Renal cortical epithelial cell (primary cell): ENCODE results near the gene SMAD2. TPM values are rescaled to one million over a fixed set of nuclear protein-coding genes. Genes with fewer than 3 reads are reported as not detected.
"Not testable (repeated sequence)": the region's sequence is repeated elsewhere in the genome, so short reads cannot be mapped to it uniquely, and the experiment has no call there.

Experiments
- DNase-seq: peaks from one replicate; pipeline ENCODE4 v3.0.0-alpha.2; 2011; ENCODE audit warnings: low read depth
- total RNA-seq: library from RNA; depleted of rRNA; stranded (reverse); fragments of >200 nt; gene quantifications from 2 replicates; pipeline ENCODE4 v1.2.3, GENCODE V29; 2014

The SMAD2 gene
- total RNA-seq, 1 donor from 2014 or later = 254 TPM

GRCh38 chr18:47794725-47795433 lies 135.6 kb downstream of the SMAD2 start:
- no peak for DNase-seq

- DNase-seq = no peak
Measured at GRCh38 chr18:47793609-47794008, 136.8 kb downstream of the SMAD2 start.

- no peak for DNase-seq
Measured at GRCh38 chr18:47791461-47791985, 138.9 kb downstream of the SMAD2 start.

GRCh38 chr18:47790036-47790435 lies 140.4 kb downstream of the SMAD2 start:
- DNase-seq = no peak

GRCh38 chr18:47788621-47789020 lies 141.8 kb downstream of the SMAD2 start:
- DNase-seq = no peak

GRCh38 chr18:47781561-47781960 lies 148.9 kb downstream of the SMAD2 start:
- no peak for DNase-seq

- DNase-seq = no peak
Measured at GRCh38 chr18:47780011-47780725, 150.3 kb downstream of the SMAD2 start.

- peak; percentile 72 for DNase-seq
Measured at GRCh38 chr18:47779381-47779780, 151.1 kb downstream of the SMAD2 start.

- DNase-seq = no peak
Measured at GRCh38 chr18:47777626-47778025, 152.8 kb downstream of the SMAD2 start.

GRCh38 chr18:47775961-47776360 lies 154.5 kb downstream of the SMAD2 start:
- no peak for DNase-seq

GRCh38 chr18:47773931-47774330 lies 156.5 kb downstream of the SMAD2 start:
- DNase-seq = no peak

GRCh38 chr18:47772374-47773248 lies 157.8 kb downstream of the SMAD2 start:
- peak; percentile 58 for DNase-seq

- no peak for DNase-seq
Measured at GRCh38 chr18:47771922-47772321, 158.5 kb downstream of the SMAD2 start.

GRCh38 chr18:47767699-47768098 lies 162.8 kb downstream of the SMAD2 start:
- DNase-seq = peak; percentile 25

- not testable (repeated sequence) for DNase-seq
Measured at GRCh38 chr18:47767198-47767597, 163.3 kb downstream of the SMAD2 start.
